NCI-H128 (cell line): ENCODE results near the gene GALT.
"Not testable (repeated sequence)": the region's sequence is repeated elsewhere in the genome, so short reads cannot be mapped to it uniquely, and the experiment has no call there.

Experiments
- DNase-seq: peaks from one replicate; lab custom pipeline; 2025; ENCODE audit not compliant: unreplicated experiment; lab: John Stamatoyannopoulos, UW

The GALT gene

GRCh38 chr9:34627716-34628655, 18.5 kb upstream of the GALT start:
- DNase-seq: no peak

DNA sequence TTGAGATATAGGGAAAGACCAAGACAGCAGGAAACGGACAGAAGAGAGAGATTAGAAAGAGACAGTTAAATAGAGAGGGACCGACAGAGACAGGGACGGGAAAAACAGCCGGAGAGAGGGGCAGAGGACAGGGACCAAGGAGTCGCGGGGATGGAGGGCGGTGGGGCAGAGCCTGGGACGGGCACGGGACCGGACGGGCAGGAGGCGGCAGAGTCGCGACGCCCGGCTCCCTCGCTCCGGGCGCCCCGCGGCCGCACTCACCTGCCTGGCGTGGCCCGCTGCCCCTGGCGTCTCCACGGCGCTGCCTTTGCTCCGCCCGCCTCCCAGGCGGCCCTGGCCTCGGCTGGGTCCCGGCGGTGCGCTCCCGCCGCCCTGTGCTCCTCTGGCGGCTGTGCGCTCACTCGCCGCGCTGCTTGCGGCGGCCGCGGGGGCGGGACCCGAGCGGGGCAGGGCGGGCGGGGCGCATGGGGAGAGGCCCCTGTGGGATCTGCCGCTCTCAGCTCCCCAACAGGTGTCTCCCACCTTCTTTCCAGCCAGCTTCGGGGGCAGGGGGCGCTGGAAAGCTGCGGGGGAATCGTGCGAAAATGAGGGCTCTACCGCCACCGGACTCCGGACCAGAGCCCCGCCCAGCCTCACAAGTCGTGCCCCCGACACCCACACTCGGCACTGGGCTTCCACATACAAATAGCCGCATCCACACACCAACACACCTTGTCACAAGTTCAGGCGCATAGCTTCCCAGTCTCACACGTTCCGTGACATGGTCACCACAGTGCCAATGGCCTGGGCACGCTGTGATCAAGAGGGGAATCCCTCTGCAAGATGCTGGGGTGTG, 17.6 kb upstream of the GALT start, which contains the start of gene ARID3C:
TSS of gene ARID3C (minus strand) at position 411 of the 835 bp plus-strand sequence. CDS start 1,052 bp downstream, outside the sequence.
- DNase-seq: no peak

GRCh38 chr9:34629491-34629808, 17.0 kb upstream of the GALT start:
- no peak for DNase-seq

DNA sequence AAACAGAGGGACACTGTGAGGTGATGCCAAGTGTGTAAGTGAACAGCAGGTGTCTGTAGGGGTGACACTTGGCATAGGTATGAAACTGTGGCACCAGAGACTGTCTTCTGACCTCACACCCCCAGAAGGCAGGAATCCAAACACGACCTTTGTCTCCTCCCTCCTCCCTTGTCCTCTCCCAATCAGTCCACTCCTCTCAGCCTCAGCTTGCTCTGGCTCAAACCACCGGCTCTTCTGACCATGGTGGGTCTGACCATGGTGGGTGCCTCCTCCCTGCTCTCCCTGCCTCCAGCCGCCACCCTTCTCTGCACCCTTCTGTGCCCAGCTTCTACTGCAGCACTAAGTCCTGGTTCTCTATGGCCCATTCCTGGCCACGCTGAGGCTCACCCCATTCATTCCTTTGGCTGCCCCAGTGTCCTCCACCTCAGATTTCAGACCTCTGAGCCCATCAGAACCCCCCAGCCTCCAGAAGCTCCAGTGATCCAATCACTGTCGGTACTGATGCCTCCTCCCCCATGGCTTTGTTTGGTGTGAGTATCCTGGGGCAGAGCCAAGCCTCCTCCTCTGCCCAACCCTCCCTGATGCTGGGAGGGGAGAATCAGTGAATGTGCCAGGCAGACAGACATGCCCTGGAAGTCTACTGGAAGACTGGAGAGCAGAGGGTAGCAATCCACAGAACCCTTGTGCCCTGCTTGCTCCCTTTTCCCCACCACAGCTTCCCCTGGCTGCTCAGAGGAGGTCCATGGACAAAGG, 15.9 kb upstream of the GALT start:
- no peak for DNase-seq

DNA sequence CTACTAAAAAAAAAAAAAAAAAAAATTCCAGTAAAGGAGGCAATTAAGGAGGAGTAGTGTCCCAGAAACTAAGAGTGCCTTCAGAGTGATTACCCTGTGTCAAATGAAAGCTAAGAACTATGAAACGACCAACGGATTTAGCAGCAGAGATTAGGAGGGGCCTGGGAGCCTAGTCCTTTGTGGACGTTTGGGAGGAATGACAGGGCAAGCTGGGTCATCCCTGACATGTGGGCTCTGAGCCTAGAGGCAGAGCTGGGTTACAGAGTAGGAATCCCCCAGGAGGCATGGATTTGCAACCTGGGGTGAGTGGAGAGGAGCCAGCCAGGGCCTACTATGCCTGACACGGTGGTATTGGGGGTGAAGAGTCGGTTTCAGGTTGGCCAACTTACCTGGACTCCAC, 13.3 kb upstream of the GALT start:
- DNase-seq: no peak

DNA sequence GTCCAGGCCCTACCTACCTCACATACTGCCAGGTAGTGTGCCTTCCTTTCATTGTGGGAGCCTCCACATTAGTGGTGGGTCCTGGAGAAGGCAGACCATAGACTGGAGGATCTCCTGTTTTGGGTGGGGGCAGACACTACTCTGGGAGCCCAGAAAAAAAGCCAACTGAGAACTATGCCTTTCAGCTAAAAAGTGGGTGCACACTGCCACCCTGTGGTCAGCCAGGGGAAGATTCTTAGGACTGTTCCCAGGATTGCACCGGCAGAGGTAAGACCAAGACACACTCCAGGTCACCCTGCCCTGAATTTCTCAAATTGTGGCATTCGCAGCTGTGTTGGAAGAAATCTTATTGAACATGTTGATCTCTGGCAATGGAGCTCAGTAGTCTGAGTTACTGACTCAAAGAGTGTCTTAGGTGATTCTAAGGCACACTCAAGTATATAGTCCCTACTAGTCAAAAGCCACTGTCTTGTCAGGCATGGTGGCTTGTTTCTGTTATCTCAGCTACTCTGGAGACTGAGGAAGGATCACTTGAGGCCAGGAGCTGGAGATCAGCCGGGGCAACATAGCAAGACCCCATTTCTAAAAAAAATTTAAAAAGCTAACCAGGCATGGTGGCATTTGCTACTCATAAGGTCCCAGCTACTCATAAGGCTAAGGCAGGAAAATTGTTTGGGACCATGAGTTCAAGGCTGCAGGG, 12.5 kb upstream of the GALT start:
- DNase-seq: peak; percentile 25

GRCh38 chr9:34634551-34635248, 11.8 kb upstream of the GALT start:
- no peak for DNase-seq

DNA sequence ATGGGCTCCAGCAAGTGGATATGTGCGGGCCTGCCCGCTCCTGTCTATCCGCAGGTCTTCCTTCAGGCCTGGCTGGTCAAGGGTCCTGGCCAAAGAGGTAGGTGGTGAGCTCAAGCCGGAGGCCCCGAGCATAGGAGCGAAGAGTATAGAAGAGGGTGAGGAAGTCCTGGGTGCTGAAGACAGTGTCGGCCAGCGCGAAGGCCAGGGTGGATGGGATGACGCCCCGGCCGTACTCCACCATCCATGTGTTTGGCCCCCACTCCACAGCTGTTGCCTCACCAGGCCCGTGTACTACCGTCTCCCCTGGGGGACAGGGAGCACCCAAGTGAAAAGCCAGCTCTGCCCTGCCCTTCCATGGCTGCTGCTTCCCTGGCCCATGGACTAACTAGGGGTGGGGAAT, 10.9 kb upstream of the GALT start:
- no peak for DNase-seq

- no peak for DNase-seq
Measured at GRCh38 chr9:34636791-34637355, 9.6 kb upstream of the GALT start.

DNA sequence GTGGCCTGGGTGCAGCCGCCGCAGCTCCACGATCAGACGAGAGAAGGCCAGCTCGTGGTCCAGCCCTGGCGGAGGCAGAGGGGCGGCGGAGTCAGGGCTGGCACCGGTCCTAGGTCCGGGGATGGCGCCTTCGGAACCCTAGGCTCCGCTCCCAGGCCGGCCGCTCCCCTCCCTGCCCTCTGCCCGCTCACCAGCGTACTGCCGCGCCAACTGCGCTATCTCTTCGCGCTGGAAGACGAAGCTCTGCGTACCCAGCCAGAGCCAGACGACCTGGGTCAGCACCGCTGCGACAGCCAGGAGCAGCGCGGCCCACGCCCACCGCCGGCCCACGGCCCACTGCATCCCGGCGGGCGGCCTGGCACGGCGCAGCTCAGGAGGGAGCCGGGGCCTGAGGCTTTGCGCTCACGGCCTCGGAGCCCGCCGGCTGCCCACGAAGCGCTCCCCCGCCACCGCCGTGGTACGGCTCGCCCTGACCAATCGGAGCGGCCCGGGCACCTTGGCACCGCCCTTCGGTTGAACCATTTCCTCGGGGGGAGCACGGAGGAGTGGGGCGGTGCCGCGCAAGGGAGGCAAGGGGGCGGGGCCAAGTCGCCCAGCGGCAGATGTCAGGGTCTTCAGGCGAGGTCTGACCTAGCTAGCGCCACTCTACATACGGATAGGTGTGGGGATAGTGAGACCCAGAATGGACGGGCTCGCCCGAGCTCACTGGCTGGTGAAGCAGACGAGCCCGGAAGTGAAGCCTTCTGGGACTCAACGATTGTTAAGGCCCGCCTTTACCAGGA, 8.9 kb upstream of the GALT start, which contains the start of gene SIGMAR1:
TSS of gene SIGMAR1 (minus strand) at position 432 of the 782 bp plus-strand sequence. CDS start at position 342, 90 bp downstream.
- DNase-seq: peak; percentile 94

DNA sequence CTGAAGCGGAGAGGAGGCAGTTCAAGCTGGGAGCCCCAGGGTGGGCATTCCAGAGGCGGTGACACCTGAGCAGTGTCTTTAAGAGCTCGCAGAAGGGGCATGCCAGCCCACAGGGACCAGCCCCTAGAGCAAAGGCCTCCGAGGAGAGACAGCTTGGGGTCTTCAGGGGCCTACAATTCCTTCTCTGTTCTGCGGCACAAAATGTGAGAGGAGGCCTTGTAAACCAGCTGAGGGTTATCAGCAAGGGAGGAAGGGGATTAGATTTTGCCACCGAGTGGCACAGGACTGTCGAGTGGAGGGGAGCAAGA, 8.4 kb upstream of the GALT start:
- no peak for DNase-seq

- DNase-seq: not testable (repeated sequence)
Measured at GRCh38 chr9:34639322-34639721, 7.2 kb upstream of the GALT start.

- DNase-seq: no peak
Measured at GRCh38 chr9:34642679-34643078, 3.8 kb upstream of the GALT start.

DNA sequence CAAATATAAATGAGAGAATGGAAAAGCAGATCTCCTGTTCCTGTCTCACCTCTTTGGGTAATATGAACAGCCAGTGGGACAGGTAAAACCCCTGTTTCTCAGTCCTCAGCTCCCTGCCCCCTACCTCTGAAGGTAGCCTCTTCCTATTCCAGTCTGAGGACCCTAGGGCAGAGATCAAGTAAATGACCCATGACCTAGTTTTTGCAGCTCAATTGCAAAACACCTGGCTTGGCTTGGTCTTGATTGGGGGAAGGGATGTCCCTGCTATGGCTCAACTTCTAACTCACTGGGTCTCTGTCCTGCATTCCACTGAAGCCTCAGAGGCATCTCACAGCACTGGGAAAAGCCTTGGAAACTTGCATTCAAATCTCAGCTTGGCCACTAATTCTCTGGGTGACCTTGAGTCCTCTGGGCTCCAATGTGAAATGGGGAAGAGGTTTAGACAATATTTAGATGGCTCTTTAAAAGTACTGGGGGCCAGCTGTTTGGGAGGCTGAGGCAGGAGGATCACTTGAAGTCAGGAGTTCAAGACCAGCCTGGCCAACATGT, 1.6 kb upstream of the GALT start:
- no peak for DNase-seq

DNA sequence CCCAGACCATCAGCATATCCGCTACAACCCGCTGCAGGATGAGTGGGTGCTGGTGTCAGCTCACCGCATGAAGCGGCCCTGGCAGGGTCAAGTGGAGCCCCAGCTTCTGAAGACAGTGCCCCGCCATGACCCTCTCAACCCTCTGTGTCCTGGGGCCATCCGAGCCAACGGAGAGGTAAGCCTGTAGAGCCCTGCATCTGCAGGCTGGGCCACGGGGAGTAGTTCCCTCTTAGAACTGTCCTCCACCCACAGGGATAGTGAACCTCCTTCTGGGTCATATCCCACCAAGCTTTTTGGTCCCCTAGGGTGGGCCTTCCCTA, 569 bp downstream of the GALT start:
- DNase-seq: no peak

- DNase-seq: no peak
Measured at GRCh38 chr9:34647651-34648050, 1.2 kb downstream of the GALT start.

GRCh38 chr9:34648673-34649072, 2.2 kb downstream of the GALT start:
- no peak for DNase-seq

DNA sequence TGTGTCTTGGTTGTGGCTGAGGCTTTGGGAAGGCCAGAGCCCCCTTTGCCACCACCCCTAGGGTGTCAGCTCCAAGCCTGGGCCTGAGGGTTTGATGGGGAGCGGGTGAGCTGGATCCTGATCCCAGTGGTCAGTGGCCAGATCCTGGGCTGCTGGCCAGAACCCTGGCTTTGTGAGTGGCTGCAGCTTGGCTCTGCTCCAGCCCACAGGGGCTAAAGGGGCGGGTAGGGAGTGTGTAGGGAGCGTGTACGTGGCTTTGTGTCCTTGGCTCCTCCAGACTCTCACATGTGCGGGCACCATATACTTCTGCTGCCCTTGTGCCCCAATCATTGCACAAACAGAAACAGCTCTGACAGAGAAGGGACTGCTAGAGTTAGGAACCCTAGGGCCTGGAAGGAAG, 4.3 kb downstream of the GALT start:
- no peak for DNase-seq

DNA sequence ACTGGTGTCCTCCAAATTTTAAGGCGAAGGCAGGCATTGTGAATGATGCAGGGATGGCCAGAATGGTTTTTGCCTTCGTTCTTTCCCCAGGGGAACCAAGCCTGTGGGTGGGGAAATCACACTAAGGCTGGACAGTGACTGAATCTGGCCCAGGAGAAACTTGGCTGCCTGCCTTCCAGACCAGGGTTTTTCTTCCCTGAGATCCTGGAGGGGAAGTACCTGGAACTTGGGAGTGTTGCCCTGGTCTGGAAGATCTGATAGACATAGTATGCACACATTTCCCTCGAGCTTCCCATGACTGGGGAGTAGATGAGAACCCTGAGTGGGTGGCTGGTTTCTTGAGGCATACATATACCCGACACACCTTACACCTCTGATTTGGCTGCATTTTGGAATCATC, 4.8 kb downstream of the GALT start:
- DNase-seq: no peak
